DND-41 (cell line): ENCODE measurements around the gene LTA4H.

Experiments used
- CTCF ChIP-seq: IDR thresholded peaks from 2 replicates; pipeline ENCODE4 v1.5.1; 2012; ENCODE audit warnings: borderline replicate concordance, low read length, moderate library complexity, mild to moderate bottlenecking; ENCODE audit not compliant: poor library complexity, severe bottlenecking; ENCODE audit errors: extremely low read depth
- EZH2 ChIP-seq: IDR thresholded peaks from 3 replicates; pipeline ENCODE4 v1.6.1; 2012; ENCODE audit warnings: borderline replicate concordance, low read depth, mild to moderate bottlenecking, moderate library complexity, low read length, inconsistent platforms; ENCODE audit not compliant: severe bottlenecking

- no peak for TF ChIP-seq CTCF
- no peak for TF ChIP-seq EZH2
Measured at GRCh38 chr12:96084624-96085023, 49.2 kb upstream of the LTA4H start.
